DOHH2 (cell line): ENCODE results near the gene OR52E6.

Experiments used
- H3F3A ChIP-seq: fragments of 200-600 bp; sonication (generic), shearing (Covaris generic); 2 replicates; pipeline ENCODE4 v1.6.0; 2016; ENCODE audit warnings: antibody characterized with exemption, mild to moderate bottlenecking; ENCODE audit not compliant: control insufficient read depth, insufficient read depth
- H3K27ac ChIP-seq: fragments of 200-600 bp; sonication (generic); 2 replicates; pipeline ENCODE4 v1.5.1; 2014; ENCODE audit warnings: low read depth, mild to moderate bottlenecking, low read length, moderate library complexity
- H3K27me3 ChIP-seq: fragments of 200-600 bp; sonication (generic); 2 replicates; pipeline ENCODE4 v1.6.1; 2014; ENCODE audit warnings: mild to moderate bottlenecking, low read length, mixed read lengths; ENCODE audit not compliant: control insufficient read depth
- H3K36me3 ChIP-seq: fragments of 200-600 bp; sonication (generic); 2 replicates; pipeline ENCODE4 v1.6.1; 2014; ENCODE audit warnings: mild to moderate bottlenecking, low read length, moderate library complexity, mixed read lengths; ENCODE audit not compliant: control insufficient read depth
- H3K4me1 ChIP-seq: fragments of 200-600 bp; sonication (generic); 2 replicates; pipeline ENCODE4 v1.6.1; 2014; ENCODE audit warnings: mild to moderate bottlenecking, low read length, mixed read lengths; ENCODE audit not compliant: control insufficient read depth
- H3K4me2 ChIP-seq: fragments of 200-600 bp; sonication (generic); 2 replicates; pipeline ENCODE4 v1.6.0; 2014; ENCODE audit warnings: mild to moderate bottlenecking, low read length, moderate library complexity
- H3K4me3 ChIP-seq: fragments of 200-600 bp; sonication (generic); 2 replicates; pipeline ENCODE4 v1.5.1; 2014; ENCODE audit warnings: mild to moderate bottlenecking, low read length, mixed read lengths
- H3K79me2 ChIP-seq: fragments of 200-600 bp; sonication (generic); 2 replicates; pipeline ENCODE4 v1.6.1; 2014; ENCODE audit warnings: mild to moderate bottlenecking, low read length, mixed read lengths; ENCODE audit not compliant: control insufficient read depth
- H3K9me2 ChIP-seq: fragments of 200-600 bp; sonication (generic); replicated peaks from 2 replicates; pipeline ENCODE4 v1.6.1; 2014; ENCODE audit warnings: mild to moderate bottlenecking, low read length, mixed read lengths; ENCODE audit not compliant: control insufficient read depth
- H3K9me3 ChIP-seq: fragments of 200-600 bp; sonication (generic); 2 replicates; pipeline ENCODE4 v1.6.1; 2014; ENCODE audit warnings: antibody characterized with exemption, low read length, mixed read lengths; ENCODE audit not compliant: control insufficient read depth, insufficient read depth
- H4K20me1 ChIP-seq: fragments of 200-600 bp; sonication (generic); 2 replicates; pipeline ENCODE4 v1.6.0; 2014; ENCODE audit warnings: low read depth, mild to moderate bottlenecking, antibody characterized with exemption, low read length, moderate library complexity; ENCODE audit not compliant: control insufficient read depth, insufficient read depth
- EZH2phosphoT487 ChIP-seq: fragments of 200-600 bp; sonication (generic); IDR thresholded peaks from 2 replicates; pipeline ENCODE4 v1.6.1; 2017; ENCODE audit warnings: borderline replicate concordance, mild to moderate bottlenecking, antibody characterized with exemption, low read length, moderate library complexity, mixed read lengths
- TF ChIP-seq, protein P1 (sequence below): fragments of 200-600 bp; sonication (generic); IDR thresholded peaks from one replicate; pipeline ENCODE4 v1.5.1; 2014; ENCODE audit warnings: antibody characterized with exemption, mild to moderate bottlenecking, low read depth, low read length; ENCODE audit not compliant: poor library complexity, severe bottlenecking

Gene OR52E6

DNA sequence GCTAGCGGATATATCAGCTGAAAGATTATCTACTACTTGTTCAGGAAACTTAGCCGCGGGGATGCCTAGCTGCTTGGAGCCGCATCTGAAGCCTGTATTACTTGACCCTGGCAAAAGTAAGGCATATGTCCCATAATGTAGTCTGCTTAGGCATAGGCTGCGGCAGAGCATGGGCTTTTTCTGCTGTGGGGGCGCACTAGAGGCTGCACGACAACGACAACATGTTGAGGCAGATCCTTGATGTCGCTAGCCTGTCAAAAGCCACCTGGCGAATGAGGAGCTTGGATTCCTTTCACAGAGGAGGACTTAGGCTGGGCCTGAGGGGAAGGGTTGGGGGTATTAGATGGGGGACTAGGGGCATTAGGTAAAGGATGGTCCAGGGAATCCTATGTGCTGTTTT, 34.1 kb downstream of the OR52E6 start:
- no peak overlapping the region for H3K4me3 ChIP-seq

DNA sequence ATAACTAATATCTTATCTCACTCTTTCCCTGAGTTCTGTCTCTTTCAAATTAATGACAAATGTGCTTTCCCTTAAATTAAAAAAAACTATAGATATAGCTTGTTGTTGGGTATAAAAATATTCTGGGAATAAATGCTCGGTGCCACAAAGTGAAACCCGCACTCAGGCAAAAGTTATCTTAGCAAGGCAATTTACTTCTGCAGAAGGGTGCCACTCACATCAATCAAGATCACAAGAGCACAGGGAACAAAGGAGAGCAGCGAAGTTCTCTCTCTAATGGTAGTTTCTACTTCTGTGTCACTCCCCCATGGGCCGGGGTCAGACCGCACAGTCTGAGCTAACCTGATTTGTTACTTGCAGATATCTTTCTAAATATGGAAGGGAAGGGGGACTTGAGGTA, 37.7 kb downstream of the OR52E6 start:
- H3K36me3 ChIP-seq: no peaks in the 10 kb centered on the region
- no peaks in the 10 kb centered on the region for H4K20me1 ChIP-seq
- no peaks in the 10 kb centered on the region for H3K9me3 ChIP-seq
- no peaks in the 10 kb centered on the region for H3F3A ChIP-seq
- H3K27me3 ChIP-seq: 0 out of 2 replicates have a peak, but pooled peaks cover 3% of the 10 kb centered on the region
- no peaks in the 10 kb centered on the region for H3K9me2 ChIP-seq
- TF ChIP-seq, protein P1, sequence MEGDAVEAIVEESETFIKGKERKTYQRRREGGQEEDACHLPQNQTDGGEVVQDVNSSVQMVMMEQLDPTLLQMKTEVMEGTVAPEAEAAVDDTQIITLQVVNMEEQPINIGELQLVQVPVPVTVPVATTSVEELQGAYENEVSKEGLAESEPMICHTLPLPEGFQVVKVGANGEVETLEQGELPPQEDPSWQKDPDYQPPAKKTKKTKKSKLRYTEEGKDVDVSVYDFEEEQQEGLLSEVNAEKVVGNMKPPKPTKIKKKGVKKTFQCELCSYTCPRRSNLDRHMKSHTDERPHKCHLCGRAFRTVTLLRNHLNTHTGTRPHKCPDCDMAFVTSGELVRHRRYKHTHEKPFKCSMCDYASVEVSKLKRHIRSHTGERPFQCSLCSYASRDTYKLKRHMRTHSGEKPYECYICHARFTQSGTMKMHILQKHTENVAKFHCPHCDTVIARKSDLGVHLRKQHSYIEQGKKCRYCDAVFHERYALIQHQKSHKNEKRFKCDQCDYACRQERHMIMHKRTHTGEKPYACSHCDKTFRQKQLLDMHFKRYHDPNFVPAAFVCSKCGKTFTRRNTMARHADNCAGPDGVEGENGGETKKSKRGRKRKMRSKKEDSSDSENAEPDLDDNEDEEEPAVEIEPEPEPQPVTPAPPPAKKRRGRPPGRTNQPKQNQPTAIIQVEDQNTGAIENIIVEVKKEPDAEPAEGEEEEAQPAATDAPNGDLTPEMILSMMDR: no peak
- no peak for TF ChIP-seq EZH2phosphoT487
- no peak overlapping the region for H3K4me2 ChIP-seq
- no peak overlapping the region for H3K27ac ChIP-seq
- no peak overlapping the region for H3K4me3 ChIP-seq
- no peaks in the 10 kb centered on the region for H3K4me1 ChIP-seq
- H3K79me2 ChIP-seq: no peaks in the 10 kb centered on the region

More for the DNA sequence above, 34.1 kb downstream of the OR52E6 start:
- Histone ChIP-seq H3K27me3 (0 out of 2 replicates have a peak, but pooled peaks cover 3% of the 10 kb centered on the region), H3K27ac (no peak overlapping the region), H3K4me2 (no peak overlapping the region), H3K9me3 (no peaks in the 10 kb centered on the region), H3K79me2 (no peaks in the 10 kb centered on the region), H3K36me3 (no peaks in the 10 kb centered on the region), H3K4me1 (no peaks in the 10 kb centered on the region), H3F3A (no peaks in the 10 kb centered on the region), H3K9me2 (no peaks in the 10 kb centered on the region), H4K20me1 (no peaks in the 10 kb centered on the region)
- no peak for TF ChIP-seq EZH2phosphoT487
- TF ChIP-seq, protein P1: no peak

GRCh38 chr11:5796541-5796940, 45.2 kb downstream of the OR52E6 start:
- Histone ChIP-seq H4K20me1 (no peaks in the 10 kb centered on the region), H3K27ac (no peak overlapping the region), H3K9me3 (no peaks in the 10 kb centered on the region), H3F3A (no peaks in the 10 kb centered on the region), H3K36me3 (no peaks in the 10 kb centered on the region), H3K79me2 (no peaks in the 10 kb centered on the region), H3K27me3 (no peaks in the 10 kb centered on the region), H3K4me3 (no peak overlapping the region), H3K4me1 (no peaks in the 10 kb centered on the region), H3K9me2 (no peaks in the 10 kb centered on the region), H3K4me2 (no peak overlapping the region)
- TF ChIP-seq EZH2phosphoT487: no peak
- TF ChIP-seq, protein P1: no peak
